ENCODE results near the gene C1orf87. TPM values are rescaled to one million over a fixed set of nuclear protein-coding genes. Genes with fewer than 3 reads are reported as not detected.
A peak's percentile ranks its signal among the peaks of the same experiment; 100 is the strongest.
"Not testable (repeated sequence)": the region's sequence is repeated elsewhere in the genome, so short reads cannot be mapped to it uniquely, and the experiment has no call there.

The C1orf87 gene
- total RNA-seq, 1 donor from 2014 or later, result not detected

GRCh38 chr1:59994302-59995198, 79.0 kb downstream of the C1orf87 start:
- DNase-seq (ENCODE audit: low spot score), result no peak

- DNase-seq (ENCODE audit: low spot score), result no peak
Measured at GRCh38 chr1:59992040-59992820, 81.3 kb downstream of the C1orf87 start.

GRCh38 chr1:59990470-59990869, 83.1 kb downstream of the C1orf87 start:
- DNase-seq (ENCODE audit: low spot score), result no peak

- no peak for DNase-seq (ENCODE audit: low spot score)
Measured at GRCh38 chr1:59986516-59987310, 86.9 kb downstream of the C1orf87 start.

- no peak for DNase-seq (ENCODE audit: low spot score)
Measured at GRCh38 chr1:59985911-59986515, 87.6 kb downstream of the C1orf87 start.

- DNase-seq (ENCODE audit: low spot score), result no peak
Measured at GRCh38 chr1:59979666-59980065, 93.9 kb downstream of the C1orf87 start.

- DNase-seq (ENCODE audit: low spot score), result no peak
Measured at GRCh38 chr1:59978511-59978910, 95.1 kb downstream of the C1orf87 start.

GRCh38 chr1:59978026-59978425, 95.5 kb downstream of the C1orf87 start:
- no peak for DNase-seq (ENCODE audit: low spot score)

- no peak for DNase-seq (ENCODE audit: low spot score)
Measured at GRCh38 chr1:59977075-59977410, 96.5 kb downstream of the C1orf87 start.

- peak; percentile 77 for DNase-seq (ENCODE audit: low spot score)
Measured at GRCh38 chr1:59976194-59977074, 97.1 kb downstream of the C1orf87 start.

- no peak for DNase-seq (ENCODE audit: low spot score)
Measured at GRCh38 chr1:59973719-59974118, 99.9 kb downstream of the C1orf87 start.

GRCh38 chr1:59972216-59972927, 101.2 kb downstream of the C1orf87 start:
- no peak for DNase-seq (ENCODE audit: low spot score)

GRCh38 chr1:59971464-59971911, 102.1 kb downstream of the C1orf87 start:
- DNase-seq (ENCODE audit: low spot score), result peak; percentile 74

GRCh38 chr1:59969542-59970175, 103.9 kb downstream of the C1orf87 start:
- not testable (repeated sequence) for DNase-seq (ENCODE audit: low spot score)

- not testable (repeated sequence) for DNase-seq (ENCODE audit: low spot score)
Measured at GRCh38 chr1:59968746-59969145, 104.8 kb downstream of the C1orf87 start.

GRCh38 chr1:59967780-59968179, 105.8 kb downstream of the C1orf87 start:
- no peak for DNase-seq (ENCODE audit: low spot score)

- no peak for DNase-seq (ENCODE audit: low spot score)
Measured at GRCh38 chr1:59967141-59967697, 106.4 kb downstream of the C1orf87 start.

GRCh38 chr1:59952065-59952464, 121.5 kb downstream of the C1orf87 start:
- DNase-seq (ENCODE audit: low spot score), result no peak

- no peak for DNase-seq (ENCODE audit: low spot score)
Measured at GRCh38 chr1:59949648-59950047, 123.9 kb downstream of the C1orf87 start.
